LNCaP clone FGC (cell line): ENCODE measurements around the gene CDA.

Experiments used
- DNase-seq: peaks from one replicate; pipeline ENCODE4 v3.0.0-alpha.2; 2011; ENCODE audit warnings: low read depth
- H3K4me3 ChIP-seq: 2 replicates; pipeline ENCODE4 v1.5.1; 2011; ENCODE audit warnings: mild to moderate bottlenecking, low read depth, low read length, control low read depth
- CTCF ChIP-seq: IDR thresholded peaks from 2 replicates; pipeline ENCODE4 v1.5.1; 2012; ENCODE audit warnings: mild to moderate bottlenecking; ENCODE audit not compliant: control insufficient read depth, insufficient read depth; ENCODE audit errors: extremely low read depth

Gene CDA

DNA sequence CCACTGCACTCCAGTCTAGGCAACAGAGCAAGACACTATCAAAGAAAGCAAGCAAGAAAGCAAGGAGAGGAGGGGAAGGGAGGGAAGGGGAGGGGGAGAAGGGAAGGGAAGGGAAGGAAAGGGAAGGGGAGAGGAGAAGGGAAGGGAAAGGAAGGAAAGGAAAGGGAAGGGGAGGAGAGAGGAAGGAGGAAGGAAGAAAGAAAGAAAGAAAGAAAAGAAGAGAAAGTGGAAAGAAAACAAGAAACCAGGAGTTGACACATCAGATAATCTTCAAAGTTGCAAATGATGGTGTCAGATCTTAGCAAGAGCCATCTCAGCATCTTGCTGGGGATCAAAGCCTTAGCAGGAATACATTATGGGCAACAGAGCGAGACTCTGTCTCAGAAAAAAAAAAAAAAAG lies 14.9 kb upstream of the CDA start:
- H3K4me3 ChIP-seq, result no peak overlapping the region
- DNase-seq, result no peak
- no peak for TF ChIP-seq CTCF

GRCh38 chr1:20574686-20575540 lies 14.0 kb upstream of the CDA start:
- no peak overlapping the region for H3K4me3 ChIP-seq
- TF ChIP-seq CTCF, result peak; percentile 34
- DNase-seq, result no peak

GRCh38 chr1:20575541-20576336 lies 13.2 kb upstream of the CDA start:
- no peak overlapping the region for H3K4me3 ChIP-seq
- no peak for TF ChIP-seq CTCF

DNA sequence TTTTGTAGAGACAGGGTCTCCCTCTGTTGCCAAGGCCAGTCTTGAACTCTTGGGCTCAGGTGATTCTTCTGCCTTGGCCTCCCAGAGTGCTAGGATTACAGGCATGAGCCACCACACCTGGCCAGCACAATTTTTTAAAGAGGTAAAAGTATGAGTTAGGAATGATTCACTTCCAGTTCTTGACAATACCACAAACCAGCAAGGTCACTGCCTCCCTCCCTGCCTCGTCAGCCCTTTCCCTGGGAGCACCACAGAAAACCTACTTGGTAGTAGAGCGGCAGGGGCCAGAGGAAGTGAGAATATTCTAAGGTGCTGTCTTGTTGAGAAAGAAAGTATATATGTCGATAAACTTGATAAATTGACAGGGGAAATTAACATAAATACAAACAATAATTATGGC lies 10.8 kb upstream of the CDA start:
- TF ChIP-seq CTCF, result no peak
- no peak overlapping the region for H3K4me3 ChIP-seq
- DNase-seq, result no peak

More at GRCh38 chr1:20575541-20576336, 13.2 kb upstream of the CDA start:
- no peak for DNase-seq

- no peak overlapping the region for H3K4me3 ChIP-seq
- DNase-seq, result no peak
- no peak for TF ChIP-seq CTCF
Observed at GRCh38 chr1:20578721-20579395, 10.0 kb upstream of the CDA start.

GRCh38 chr1:20584890-20585289 lies 4.0 kb upstream of the CDA start:
- H3K4me3 ChIP-seq, result no peak overlapping the region
- TF ChIP-seq CTCF, result no peak
- DNase-seq, result no peak
